ENCODE data around the gene MPDZ.

MPDZ gene

GRCh38 chr9:13220837-13221236 lies 58.7 kb downstream of the MPDZ start:
- Histone ChIP-seq H3K79me2 (no peaks in the 10 kb centered on the region), H3K36me3 (ENCODE audit: control insufficient read depth, insufficient read depth, low read length) (no peaks in the 10 kb centered on the region), H3K4me1 (no peaks in the 10 kb centered on the region), H3K4me2 (ENCODE audit: low read length) (no peak overlapping the region), H3K27ac (no peak overlapping the region), H3K4me3 (ENCODE audit: low read depth, low read length) (no peak overlapping the region), H2AFZ (no peak overlapping the region), H3K27me3 (ENCODE audit: control insufficient read depth, insufficient read depth, low read length) (no peaks in the 10 kb centered on the region), H3K9ac (no peak overlapping the region), H3K9me3 (ENCODE audit: control insufficient read depth, low read length) (no peaks in the 10 kb centered on the region)
- TF ChIP-seq CTCF (IDR thresholded peaks at IDR 0.05): no peak

GRCh38 chr9:13215791-13216554 lies 63.5 kb downstream of the MPDZ start:
- H2AFZ ChIP-seq: no peak overlapping the region
- no peaks in the 10 kb centered on the region for H3K9me3 ChIP-seq (ENCODE audit: control insufficient read depth, low read length)
- no peaks in the 10 kb centered on the region for H3K36me3 ChIP-seq (ENCODE audit: control insufficient read depth, insufficient read depth, low read length)
- H3K27me3 ChIP-seq (ENCODE audit: control insufficient read depth, insufficient read depth, low read length): no peaks in the 10 kb centered on the region
- H3K4me1 ChIP-seq: no peaks in the 10 kb centered on the region
- H3K27ac ChIP-seq: no peak overlapping the region
- H3K4me2 ChIP-seq (ENCODE audit: low read length): no peak overlapping the region
- H3K9ac ChIP-seq: no peak overlapping the region
- no peak overlapping the region for H3K4me3 ChIP-seq (ENCODE audit: low read depth, low read length)
- H3K79me2 ChIP-seq: no peaks in the 10 kb centered on the region
- no peak for TF ChIP-seq CTCF (IDR thresholded peaks at IDR 0.05)

- Histone ChIP-seq H3K9ac (no peak overlapping the region), H3K27ac (no peak overlapping the region), H3K4me3 (ENCODE audit: low read depth, low read length) (no peak overlapping the region), H3K79me2 (no peaks in the 10 kb centered on the region), H3K36me3 (ENCODE audit: control insufficient read depth, insufficient read depth, low read length) (no peaks in the 10 kb centered on the region), H3K27me3 (ENCODE audit: control insufficient read depth, insufficient read depth, low read length) (no peaks in the 10 kb centered on the region), H2AFZ (no peak overlapping the region), H3K4me2 (ENCODE audit: low read length) (no peak overlapping the region), H3K9me3 (ENCODE audit: control insufficient read depth, low read length) (no peaks in the 10 kb centered on the region), H3K4me1 (no peaks in the 10 kb centered on the region)
- no peak for TF ChIP-seq CTCF (IDR thresholded peaks at IDR 0.05)
Measured at GRCh38 chr9:13213998-13214397, 65.5 kb downstream of the MPDZ start.

- Histone ChIP-seq H3K27ac (no peak overlapping the region), H3K36me3 (ENCODE audit: control insufficient read depth, insufficient read depth, low read length) (no peaks in the 10 kb centered on the region), H3K4me3 (ENCODE audit: low read depth, low read length) (no peak overlapping the region), H3K27me3 (ENCODE audit: control insufficient read depth, insufficient read depth, low read length) (no peaks in the 10 kb centered on the region), H2AFZ (no peak overlapping the region), H3K79me2 (no peaks in the 10 kb centered on the region), H3K4me1 (no peaks in the 10 kb centered on the region), H3K9me3 (ENCODE audit: control insufficient read depth, low read length) (no peaks in the 10 kb centered on the region), H3K9ac (no peak overlapping the region), H3K4me2 (ENCODE audit: low read length) (no peak overlapping the region)
- TF ChIP-seq CTCF (IDR thresholded peaks at IDR 0.05): no peak
Measured at GRCh38 chr9:13213337-13213736, 66.2 kb downstream of the MPDZ start.

GRCh38 chr9:13210306-13210705 lies 69.2 kb downstream of the MPDZ start:
- Histone ChIP-seq H2AFZ (no peak overlapping the region), H3K79me2 (no peaks in the 10 kb centered on the region), H3K9me3 (ENCODE audit: control insufficient read depth, low read length) (no peaks in the 10 kb centered on the region), H3K36me3 (ENCODE audit: control insufficient read depth, insufficient read depth, low read length) (no peaks in the 10 kb centered on the region), H3K27me3 (ENCODE audit: control insufficient read depth, insufficient read depth, low read length) (no peaks in the 10 kb centered on the region), H3K4me2 (ENCODE audit: low read length) (no peak overlapping the region), H3K4me1 (no peaks in the 10 kb centered on the region), H3K27ac (no peak overlapping the region), H3K9ac (no peak overlapping the region), H3K4me3 (ENCODE audit: low read depth, low read length) (no peak overlapping the region)
- no peak for TF ChIP-seq CTCF (IDR thresholded peaks at IDR 0.05)
